Measurements from ENCODE around the gene ZNF609.

DNA sequence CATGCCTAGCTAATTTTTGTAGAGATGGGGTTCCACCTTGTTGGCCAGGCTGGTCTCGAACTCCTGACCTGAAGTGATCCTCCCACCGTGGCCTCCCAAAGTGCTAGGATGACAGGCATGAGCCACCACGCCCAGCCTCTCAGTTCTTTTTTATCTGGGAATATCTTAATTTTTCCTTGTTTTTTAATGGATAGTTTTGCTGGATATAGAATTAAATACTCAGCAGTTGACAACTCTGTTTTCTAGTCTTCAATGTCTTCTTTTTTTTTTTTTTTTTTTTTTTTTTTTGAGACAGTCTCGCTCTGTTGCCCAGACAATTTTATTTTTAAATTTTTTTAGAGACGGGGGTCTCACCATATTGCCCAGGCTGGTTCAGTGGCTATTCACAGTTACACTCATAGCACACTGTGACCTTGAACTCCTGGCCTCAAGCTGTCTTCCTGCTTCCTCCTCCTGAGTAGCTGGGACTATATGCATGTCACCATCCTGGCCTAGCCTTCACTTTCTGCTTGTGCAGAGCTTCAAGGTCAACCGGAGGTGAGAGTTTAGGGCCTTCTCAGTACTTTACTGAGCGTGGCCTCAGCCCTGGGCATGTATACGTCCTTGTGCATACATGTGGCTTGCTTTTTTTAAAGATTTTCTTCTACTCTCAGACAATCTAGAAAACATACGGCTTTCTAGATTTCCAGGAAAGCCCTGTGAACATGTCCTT lies 120.5 kb downstream of the ZNF609 start:
- TF ChIP-seq, protein P1, sequence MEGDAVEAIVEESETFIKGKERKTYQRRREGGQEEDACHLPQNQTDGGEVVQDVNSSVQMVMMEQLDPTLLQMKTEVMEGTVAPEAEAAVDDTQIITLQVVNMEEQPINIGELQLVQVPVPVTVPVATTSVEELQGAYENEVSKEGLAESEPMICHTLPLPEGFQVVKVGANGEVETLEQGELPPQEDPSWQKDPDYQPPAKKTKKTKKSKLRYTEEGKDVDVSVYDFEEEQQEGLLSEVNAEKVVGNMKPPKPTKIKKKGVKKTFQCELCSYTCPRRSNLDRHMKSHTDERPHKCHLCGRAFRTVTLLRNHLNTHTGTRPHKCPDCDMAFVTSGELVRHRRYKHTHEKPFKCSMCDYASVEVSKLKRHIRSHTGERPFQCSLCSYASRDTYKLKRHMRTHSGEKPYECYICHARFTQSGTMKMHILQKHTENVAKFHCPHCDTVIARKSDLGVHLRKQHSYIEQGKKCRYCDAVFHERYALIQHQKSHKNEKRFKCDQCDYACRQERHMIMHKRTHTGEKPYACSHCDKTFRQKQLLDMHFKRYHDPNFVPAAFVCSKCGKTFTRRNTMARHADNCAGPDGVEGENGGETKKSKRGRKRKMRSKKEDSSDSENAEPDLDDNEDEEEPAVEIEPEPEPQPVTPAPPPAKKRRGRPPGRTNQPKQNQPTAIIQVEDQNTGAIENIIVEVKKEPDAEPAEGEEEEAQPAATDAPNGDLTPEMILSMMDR (IDR thresholded peaks at IDR 0.05; ENCODE audit: poor library complexity), result no peak
- no peak for TF ChIP-seq EZH2phosphoT487 (IDR thresholded peaks at IDR 0.05; ENCODE audit: low read depth, severe bottlenecking, unreplicated experiment)
- TF ChIP-seq EZH2 (IDR thresholded peaks at IDR 0.05; ENCODE audit: borderline replicate concordance), result no peak
